Stimulated activated naive CD4-positive, alpha-beta T cell treated with Interleukin-2 at 50 U/mL for 16 hours (primary cell): ENCODE data around the gene FBXL14.
A peak's percentile ranks its signal among the peaks of the same experiment; 100 is the strongest.
"Not testable (repeated sequence)": the region's sequence is repeated elsewhere in the genome, so short reads cannot be mapped to it uniquely, and the experiment has no call there.

Experiments
- DNase-seq: peaks from one replicate; lab custom pipeline; 2025; lab: John Stamatoyannopoulos, UW

The FBXL14 gene

DNA sequence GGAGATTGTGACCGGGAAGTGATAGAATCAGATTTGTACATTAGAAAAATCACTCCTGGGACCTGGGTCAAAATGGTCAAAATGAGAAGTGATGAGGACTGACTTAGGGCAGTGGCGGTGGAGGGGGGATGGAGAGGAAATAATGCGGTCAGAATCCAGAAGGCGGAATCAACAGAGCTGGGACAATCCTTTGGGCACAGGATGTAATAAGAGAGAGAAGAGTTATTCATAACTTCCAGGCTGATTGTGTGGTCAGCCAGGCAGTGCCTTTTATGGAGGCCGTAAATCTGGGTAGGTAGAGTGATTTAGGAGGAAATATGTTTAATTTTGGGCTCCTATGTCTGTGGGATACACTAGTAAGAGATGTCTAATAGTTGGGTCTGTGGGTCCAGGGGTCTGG lies 21.6 kb downstream of the FBXL14 start:
- DNase-seq, result no peak

DNA sequence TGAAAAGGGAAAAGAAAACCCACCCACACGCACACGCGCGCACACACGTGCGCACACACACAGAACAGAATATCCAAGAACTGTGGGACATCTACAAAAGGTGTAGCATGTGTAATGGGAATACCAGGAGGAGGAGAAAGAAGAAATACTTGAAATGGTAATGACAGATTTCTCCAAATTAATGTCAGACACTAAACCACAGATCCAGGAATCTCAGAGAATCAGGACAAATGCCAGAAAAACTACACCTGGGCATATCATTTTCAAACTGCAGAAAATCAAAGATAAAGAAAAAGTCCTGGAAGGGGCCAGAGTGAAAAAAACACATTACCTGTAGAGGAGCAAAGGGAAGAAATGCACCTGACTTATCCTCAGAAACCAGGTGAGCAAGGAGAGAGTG lies 26.5 kb downstream of the FBXL14 start:
- no peak for DNase-seq

DNA sequence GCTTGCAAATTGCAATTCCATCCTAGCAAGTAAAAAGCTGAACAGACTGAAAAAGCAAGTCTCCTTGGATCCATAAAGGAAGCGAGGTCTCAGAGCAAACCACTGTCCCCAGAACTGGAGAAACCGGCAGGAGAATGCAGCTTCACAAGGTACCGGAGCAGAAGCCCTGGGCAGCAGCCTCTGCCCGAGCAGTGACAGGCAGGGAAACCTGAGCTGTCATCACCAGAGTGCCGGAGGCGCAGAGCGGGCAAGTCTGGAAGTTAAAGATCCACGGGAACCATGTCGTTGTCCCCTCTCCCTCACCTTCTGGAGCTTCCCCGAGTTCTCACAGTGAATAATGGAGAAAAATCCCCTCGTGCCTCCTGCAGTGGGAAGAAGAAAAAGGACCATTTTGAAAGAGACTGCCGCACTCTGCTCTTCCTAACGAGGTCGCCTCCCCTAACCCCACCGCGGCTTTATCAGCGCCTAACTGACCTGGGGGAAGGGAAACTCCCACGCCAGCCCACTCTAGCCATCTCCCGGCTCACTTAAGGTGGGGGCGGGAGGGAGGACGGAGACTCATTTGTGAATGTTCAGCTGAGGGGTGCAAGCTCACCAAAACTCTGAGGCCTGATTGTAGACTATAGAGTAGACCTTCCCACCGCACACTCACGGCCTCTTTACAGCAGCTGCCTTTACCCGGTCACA lies 27.8 kb downstream of the FBXL14 start:
- no peak for DNase-seq

DNA sequence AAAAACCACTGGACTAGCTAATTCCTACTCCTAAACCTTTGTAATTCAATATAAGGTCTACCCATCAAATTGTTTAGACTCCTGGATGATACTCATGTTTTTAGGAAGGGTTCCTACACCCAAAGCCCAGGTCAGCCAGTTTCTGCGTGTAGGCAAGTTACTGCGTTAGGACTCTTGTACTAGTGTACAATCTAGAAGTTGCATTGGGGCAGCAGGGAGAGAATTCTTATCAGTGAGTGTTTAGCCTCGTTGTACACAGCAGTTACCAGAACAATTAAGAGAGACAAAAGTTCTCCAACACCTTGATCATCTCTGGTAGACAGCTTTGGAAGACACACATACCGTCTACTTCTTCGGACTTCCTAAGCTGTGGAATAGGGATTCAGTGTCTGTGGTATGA lies 29.2 kb downstream of the FBXL14 start:
- DNase-seq, result no peak

DNA sequence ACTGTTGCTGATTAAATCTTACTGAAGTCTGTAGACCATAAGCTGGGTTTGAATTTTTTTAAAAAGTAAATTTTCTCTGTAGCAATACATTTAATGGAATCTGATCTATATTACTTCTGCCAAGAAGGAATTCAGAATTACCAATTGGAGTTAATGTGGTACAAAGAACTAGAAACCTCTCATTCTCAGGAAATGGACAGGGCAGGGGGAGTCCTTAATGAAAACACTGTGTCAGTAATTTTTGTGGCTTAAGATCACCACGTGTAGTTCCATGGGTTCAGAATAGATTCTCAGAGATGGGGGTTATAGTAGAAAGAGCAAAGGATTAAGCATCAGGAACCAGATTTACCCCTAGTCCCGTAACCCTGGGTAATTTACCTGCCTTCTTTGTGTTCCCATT lies 30.3 kb downstream of the FBXL14 start:
- DNase-seq, result no peak

DNA sequence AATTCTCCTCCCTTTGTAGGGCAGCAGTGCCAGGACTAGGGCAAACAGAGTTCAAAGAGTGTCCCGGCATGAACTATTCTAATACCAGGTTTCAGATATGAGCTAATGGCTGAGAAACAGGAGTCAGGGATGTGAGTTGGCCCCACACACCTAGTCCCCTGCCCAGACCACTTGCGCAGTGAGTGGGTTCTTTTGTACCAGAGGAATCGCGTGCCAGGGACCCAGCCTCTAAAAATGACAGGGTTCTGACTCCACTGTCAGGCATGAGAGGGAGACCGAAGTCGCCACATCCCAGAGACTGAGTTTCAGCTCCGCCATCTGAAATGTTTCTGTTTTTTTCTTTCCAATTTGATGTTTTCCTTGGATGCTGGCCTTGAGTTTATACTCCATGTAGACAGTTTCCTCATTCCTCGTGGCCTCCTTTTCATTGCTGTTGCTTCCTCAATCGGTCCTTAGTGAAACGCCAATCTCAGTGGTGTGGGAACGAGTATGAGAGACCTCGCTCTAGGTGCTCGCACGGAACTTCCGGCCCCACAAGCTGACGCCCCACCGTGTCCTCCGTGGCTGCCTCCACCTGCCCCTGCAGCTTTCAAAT lies 31.5 kb downstream of the FBXL14 start:
- no peak for DNase-seq

DNA sequence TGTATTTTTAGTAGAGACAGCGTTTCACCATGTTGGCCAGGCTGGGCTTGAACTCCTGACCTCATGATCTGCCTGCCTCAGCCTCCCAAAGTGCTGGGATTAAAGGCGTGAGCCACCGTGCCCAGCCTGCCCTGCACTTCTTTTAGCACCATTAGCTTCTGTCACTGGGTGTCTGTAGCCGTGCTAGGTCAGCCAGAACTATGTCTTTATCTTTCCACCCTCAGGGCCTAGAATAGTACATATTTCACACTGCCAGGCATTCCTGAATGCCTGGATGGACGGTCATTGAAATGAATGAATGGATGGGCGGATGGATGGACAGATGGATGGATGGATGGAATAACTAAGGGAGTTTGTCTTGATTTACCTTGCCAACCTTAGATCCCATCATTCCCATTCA lies 33.7 kb downstream of the FBXL14 start:
- DNase-seq, result no peak

DNA sequence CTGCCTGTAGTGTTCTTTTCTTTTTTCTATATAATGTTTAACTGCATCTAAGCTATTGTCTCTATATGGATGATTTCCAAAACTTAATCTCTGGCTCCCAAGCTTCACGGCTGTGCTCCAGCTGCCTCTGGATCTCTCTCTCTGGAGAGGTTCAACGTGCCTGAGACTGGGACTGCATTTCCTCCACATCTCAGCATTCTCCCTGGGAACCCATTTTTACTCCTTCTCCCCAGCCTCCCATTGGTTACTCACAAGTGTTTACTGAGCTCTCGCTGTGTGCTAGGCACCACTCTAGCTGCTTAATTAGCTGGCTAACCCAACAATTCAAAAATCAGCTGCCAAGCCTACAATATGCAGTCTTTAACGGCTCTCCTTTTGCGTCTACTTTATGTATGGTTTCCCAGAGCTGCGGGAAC lies 34.7 kb downstream of the FBXL14 start:
- DNase-seq, result no peak

DNA sequence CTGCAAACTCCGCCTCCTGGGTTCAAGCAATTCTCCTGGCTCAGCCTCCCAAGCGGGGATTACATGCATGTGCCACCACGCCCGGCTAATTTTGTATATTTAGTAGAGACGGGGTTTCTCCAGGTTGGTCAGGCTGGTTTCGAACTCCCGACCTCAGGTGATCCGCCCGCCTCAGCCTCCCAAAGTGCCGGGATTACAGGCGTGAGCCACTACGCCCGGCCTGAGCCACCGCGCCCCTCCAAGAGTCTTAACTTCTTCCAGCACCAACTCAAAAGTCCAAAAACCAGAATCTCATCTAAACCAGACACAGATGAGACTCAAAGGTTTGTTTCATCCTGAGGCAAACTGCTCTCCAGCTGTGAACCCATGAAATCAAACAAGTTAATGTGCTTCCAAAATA lies 36.3 kb downstream of the FBXL14 start:
- DNase-seq, result not testable (repeated sequence)

DNA sequence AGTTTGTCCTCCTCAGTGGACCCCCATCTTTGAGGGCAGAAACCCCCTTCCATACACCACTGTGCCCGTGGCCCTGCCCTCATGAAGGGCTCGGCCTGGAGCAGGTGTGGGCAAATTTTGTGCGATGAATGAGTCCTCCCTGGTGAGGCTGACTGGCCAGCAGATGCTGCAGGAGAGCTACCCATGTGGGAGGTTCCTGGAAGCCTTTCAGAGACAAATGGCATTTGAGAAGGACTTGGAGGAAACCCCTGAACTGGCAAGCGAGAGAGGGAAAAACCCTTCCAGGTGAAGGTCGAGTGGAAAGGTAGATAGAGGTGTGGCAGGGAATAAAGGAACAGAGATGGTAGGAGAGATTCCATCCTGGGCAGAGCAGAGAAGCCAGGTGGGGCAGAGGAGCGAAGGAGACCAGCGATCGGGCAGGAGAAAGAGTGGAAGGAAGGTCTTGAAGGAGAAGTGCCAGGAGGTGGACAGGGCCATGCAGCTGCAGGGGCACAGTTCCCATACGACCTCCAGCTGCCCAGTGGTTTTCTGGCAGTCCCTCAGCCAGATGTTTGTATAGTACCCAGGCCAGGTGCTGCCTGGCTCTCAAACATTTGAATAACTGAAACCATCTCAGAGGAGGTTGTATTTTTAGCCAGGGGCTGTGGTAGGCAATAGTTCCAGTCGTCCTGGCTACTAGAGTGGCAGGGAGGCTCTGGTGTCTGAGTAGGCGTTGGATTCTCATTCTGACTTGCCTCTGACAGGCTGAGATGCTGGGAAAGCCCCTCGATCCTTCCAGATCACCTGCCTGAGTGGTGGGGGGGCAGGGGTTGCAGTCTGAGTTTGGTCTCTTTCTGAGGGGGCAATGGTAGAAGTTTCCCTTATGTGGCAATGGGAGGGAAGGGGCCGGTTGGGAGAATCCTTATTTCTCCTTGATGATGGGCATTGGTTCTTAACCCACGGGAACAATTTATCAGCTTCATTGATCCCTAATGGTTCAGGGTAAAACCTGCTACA lies 40.1 kb downstream of the FBXL14 start:
- DNase-seq, result peak; percentile 38

DNA sequence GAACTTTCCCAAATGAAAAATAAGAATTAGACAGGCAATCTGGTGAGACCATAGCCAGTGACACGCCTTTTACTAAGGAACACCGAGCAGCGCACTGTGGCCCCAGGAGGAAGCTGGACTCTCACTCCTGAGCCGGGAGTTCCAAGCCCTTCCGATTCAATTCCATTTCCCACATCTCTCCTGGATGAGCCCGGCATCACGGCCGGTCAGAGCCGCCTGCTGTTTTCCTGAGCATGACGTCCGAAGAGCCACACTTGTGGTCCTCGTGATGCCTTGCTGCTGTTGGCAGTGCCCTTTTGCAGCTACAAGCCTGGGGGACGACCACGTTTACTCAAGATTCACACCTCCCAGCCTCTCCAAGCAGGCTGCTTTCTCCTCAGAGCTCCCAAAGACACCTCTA lies 40.8 kb downstream of the FBXL14 start:
- no peak for DNase-seq

DNA sequence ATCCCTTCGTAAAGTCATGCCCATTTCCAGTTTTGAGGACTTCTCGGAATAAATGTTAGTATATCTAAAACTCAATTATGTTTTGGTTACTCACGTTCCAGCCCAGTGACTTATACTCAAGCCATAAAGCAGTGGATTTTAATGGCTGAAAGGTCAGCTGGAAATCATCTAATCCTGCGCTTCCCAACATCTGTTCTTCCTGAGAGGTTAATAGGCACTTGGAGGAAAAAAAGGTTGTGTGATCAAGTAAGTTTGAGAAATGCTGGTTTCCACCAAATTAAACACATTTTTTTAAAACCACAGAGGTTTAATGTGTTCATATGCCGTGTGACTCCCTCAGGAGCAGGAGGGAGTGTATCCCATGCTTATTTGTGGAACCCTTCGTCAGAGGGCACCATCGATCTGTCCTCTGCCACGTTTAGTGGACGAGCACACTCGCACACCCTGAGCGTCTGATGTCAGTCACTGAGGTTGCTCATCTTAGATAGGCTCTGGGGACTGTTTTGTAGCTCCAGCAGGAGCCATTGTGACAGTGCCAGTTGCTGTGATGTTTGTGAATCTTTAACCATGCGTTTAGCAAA lies 41.4 kb downstream of the FBXL14 start:
- no peak for DNase-seq

DNA sequence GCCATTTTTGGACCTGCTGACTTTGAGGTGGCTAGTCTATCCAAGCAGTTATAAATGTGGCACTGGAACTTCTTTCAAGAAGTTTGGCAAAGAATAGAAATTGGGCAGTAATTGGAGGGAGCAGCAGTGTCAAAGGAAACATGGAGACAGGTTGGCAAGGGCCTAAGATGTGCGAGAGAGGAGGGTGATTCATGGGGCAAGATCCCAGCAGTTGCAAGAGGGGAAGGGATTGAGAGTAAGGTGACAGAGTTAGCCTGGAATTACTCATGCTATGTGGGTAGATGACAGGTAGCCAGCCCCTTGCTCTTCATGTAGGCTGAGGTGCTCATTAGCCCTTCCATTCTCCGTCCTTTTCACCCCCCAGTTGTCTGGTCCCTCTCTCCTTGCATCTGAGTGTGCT lies 42.2 kb downstream of the FBXL14 start:
- no peak for DNase-seq

DNA sequence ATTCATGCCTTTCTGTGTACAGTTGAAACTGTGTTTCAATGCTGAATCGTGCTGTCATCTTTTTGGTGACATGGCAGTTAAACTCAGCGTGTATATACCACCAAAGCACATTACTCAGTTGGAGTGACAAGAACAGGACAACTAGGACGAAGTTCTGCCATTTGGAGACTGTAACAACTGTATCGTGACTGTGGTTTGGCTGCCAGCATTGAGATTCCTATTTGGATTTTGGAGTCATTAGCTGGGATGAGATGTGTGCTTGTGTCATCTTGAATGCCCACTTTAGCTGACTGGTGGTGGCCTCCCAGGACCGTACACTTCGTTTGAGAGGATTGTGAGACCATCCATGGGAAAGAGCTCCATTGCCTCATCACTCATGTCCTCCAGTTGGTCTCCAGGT lies 42.9 kb downstream of the FBXL14 start:
- no peak for DNase-seq

DNA sequence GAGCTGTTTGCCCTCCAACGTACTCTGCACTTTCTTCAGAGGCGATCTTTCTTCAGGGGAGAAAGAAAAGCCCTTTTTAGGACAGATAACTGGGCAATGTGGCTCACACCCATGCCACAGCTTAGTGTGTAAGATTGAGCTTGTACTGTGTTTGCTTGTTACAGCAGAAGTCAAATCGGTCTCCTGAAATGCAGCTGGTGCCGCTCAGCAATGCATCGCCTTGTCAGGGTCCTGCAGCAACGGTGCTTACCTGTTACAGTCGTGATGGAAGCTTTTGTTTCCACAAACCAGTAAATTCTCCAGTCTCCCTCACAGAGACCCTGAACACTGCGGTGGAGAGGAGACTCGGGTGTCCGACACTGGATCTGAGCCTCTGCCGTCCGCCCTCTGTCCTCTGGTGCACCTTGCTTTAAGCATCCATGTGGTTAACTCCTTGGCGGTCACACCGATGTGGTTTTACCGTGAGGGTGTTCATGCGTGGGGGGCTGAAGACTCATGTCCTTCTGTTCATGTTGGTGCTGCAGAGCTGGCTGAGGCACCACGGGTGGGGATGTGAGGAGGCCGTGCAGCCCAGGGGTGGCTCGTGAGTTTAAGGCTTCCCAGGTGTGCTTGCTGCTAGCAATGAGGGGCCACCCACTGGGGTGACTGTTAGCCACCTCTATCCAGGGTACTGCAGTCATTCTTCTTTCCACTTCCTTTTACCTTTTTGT lies 47.3 kb downstream of the FBXL14 start:
- DNase-seq, result no peak

DNA sequence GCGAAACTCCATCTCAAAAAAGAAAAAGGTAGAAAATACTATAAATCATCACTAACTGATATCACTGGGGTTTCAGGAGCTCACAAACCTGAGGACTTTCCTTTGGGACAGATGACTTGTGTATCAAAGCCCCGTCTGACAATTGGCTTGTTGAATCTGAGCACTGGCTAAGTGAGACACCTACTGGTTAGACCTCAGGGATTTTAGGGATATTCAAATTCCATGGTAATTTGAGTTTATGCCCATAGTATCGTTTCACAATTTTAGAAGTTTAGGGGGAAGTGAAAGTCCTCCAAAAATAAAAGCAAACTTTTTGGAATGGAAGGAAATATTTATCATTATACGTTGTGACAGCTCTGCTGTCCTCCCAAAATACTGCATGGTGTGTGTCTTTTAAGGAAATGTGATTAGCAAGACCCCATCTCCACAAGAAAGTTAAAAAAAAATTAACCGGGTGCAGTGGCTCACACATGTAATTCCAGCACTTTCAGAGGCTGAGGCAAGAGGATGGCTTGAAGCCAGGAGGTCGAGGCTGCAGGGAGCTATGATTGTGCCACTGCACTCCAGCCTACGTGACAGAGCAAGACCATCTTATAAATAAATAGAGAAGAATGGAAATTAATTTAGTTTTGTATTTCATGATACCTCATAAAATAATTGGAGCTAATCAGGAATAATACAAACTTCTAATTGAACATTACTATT lies 49.2 kb downstream of the FBXL14 start:
- no peak for DNase-seq

DNA sequence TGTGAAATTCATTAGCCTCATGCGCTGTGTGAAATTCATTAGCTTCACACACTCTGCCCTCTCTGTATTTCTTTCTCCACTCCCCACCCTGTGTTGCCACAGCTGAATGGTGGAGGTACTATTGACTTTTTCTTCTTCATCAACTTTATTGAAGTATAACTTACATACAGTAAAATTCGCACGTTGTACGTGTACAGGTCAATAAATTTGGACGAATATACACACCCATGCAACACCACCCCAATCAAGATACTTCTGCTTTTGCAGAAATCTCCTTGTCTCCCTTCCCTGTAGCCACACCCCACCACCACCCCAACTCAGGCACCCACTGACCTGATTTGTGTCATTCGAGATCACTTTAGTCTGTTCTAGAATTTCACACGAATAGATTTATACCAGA lies 51.8 kb downstream of the FBXL14 start:
- DNase-seq, result no peak

DNA sequence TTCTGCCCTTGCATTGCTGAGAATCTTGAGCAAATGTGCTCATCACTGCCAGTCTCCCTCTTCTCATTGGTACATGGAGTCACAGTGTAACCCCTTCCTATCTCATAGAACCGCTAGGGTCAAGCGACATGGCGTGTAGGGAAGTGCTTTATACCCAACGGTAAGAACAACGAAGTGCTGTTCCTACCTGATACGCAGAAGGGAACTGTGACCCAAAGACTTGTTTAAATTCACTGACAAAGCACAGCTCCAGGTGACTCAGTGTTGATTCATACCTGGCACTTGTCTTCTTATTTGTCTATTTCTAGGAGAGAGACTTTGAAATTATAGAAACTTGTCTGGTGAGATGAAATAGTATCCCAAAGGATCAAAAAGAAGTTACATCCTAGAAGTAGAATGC lies 53.7 kb downstream of the FBXL14 start:
- DNase-seq, result no peak

DNA sequence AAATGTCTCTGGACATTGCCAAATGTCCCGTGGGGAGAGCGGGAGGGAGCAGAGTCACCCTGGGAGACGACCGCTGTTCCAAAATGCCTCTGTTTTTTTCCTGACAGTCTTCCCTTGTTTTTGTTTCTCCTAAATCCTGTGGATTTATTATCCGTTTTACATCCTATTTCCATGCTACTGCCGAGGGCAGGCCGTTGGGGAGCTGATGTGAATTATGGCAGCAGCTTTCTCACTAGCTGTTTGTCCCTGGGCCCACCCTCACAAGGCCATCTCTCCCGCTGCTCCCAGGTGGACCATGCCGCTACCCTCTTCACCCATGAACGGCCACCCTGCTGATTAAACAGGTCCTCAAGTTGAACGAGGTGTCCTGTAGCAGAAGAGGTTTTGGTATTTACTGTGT lies 55.2 kb downstream of the FBXL14 start:
- DNase-seq, result no peak

DNA sequence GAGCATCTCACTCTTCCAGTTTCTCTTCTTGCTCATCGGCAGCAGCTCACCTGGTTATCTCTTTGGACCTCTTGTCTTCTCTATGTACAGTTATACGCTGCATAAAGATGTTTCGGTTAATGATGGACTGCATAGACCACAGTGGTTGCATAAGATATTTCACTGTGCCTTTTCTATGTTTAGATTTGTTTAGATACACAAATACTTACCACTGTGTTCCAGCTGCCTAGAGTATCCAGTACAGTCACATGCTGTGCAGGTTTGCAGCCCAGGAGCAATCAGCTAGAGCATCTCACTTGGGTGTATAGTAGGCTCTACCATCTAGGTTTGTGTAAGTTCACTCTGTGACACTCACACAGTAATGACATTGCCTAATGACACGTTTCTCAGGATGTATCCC lies 57.6 kb downstream of the FBXL14 start:
- DNase-seq, result no peak

DNA sequence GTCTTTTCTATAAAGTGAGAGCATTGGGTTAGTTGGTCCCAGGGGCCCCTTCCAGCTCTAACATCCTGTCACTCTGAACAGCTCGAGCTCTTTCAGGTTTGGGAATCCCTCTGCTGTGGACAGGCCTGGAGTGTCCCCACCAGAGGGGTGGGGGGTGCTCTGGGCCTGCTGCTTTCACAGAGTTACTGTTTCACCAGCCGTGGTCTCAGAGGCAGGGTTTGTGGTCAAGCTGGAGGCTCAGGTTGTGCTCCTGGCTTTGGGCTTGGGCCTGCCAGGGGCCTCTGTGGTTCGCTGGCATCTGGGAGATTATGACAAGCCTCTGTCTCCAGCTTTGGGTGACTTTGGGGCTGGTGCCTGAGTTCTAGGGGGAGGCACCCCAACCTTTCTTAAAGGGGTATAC lies 59.6 kb downstream of the FBXL14 start:
- DNase-seq, result no peak
